Stimulated activated naive B cell treated with anti-CD40 and anti-IgM and Interleukin-4, amounts not matched to agents 10 μg/mL and 1 μg/mL and 100 μg/mL, for 72 hours (primary cell): ENCODE measurements around the gene FOXD1.

Experiments used
- ATAC-seq, 2 donors: fragments of 150-1000 bp; cut with Tn5 transposase; replicated peaks; 2 replicates each; pipeline ENCODE4 v1.10.0; 2021; ENCODE audit warnings: moderate library complexity in 1 of 2
- DNase-seq: peaks from one replicate; pipeline ENCODE4 v3.0.0; 2021
- H3K27ac Mint-ChIP-seq: one replicate; pipeline ENCODE4 v1.8.0; 2022; ENCODE audit warnings: mild to moderate bottlenecking, mixed read lengths
- H3K27me3 Mint-ChIP-seq, 2 donors: one replicate each; pipeline ENCODE4 v1.8.0; 2022; ENCODE audit warnings: mixed read lengths in 2 of 2
- H3K36me3 Mint-ChIP-seq, 2 donors: one replicate each; pipeline ENCODE4 v1.8.0; 2022; ENCODE audit warnings: mixed read lengths in 2 of 2, mild to moderate bottlenecking in 1 of 2
- H3K4me1 Mint-ChIP-seq, 2 donors: one replicate each; pipeline ENCODE4 v1.8.0; 2022; ENCODE audit warnings: mixed read lengths in 2 of 2, mild to moderate bottlenecking in 1 of 2
- H3K4me3 Mint-ChIP-seq, 2 donors: one replicate each; pipeline ENCODE4 v1.8.0; 2022; ENCODE audit warnings: mild to moderate bottlenecking in 2 of 2, mixed read lengths in 2 of 2, moderate library complexity in 1 of 2
- H3K9me3 Mint-ChIP-seq, 2 donors: one replicate each; pipeline ENCODE4 v1.8.0; 2022; ENCODE audit warnings: mixed read lengths in 2 of 2, mild to moderate bottlenecking in 1 of 2

The FOXD1 gene

GRCh38 chr5:73438645-73439470 lies 9.7 kb downstream of the FOXD1 start:
- ATAC-seq: no peak
- no peak for DNase-seq
- Mint-ChIP-seq H3K36me3 (peaks cover 0 to 4% of the 10 kb centered on the region in 2 donors), H3K4me3 (no peak overlapping the region), H3K27me3 (peaks cover 74 to 83% of the 10 kb centered on the region in 2 donors), H3K4me1 (peaks cover 5 to 19% of the 10 kb centered on the region in 2 donors), H3K9me3 (peaks cover 2 to 6% of the 10 kb centered on the region in 2 donors), H3K27ac (no peak overlapping the region)

- no peak overlapping the region for H3K4me3 Mint-ChIP-seq
- peaks cover 76 to 88% of the 10 kb centered on the region in 2 donors for H3K27me3 Mint-ChIP-seq
- peaks cover 2 to 6% of the 10 kb centered on the region in 2 donors for H3K9me3 Mint-ChIP-seq
- H3K4me1 Mint-ChIP-seq: peaks cover 5 to 19% of the 10 kb centered on the region in 2 donors
- no peak overlapping the region for H3K27ac Mint-ChIP-seq
- ATAC-seq: no peak
- peaks cover 0 to 4% of the 10 kb centered on the region in 2 donors for H3K36me3 Mint-ChIP-seq
- no peak for DNase-seq
Measured at GRCh38 chr5:73437777-73438644, 10.6 kb downstream of the FOXD1 start.

- ATAC-seq (no peak), DNase-seq (no peak)
- Mint-ChIP-seq H3K9me3 (peaks cover 0 to 6% of the 10 kb centered on the region in 2 donors), H3K4me3 (peak overlapping the region; percentile 71 to 76), H3K27ac (peak overlapping the region; percentile 76), H3K27me3 (peaks cover 74 to 88% of the 10 kb centered on the region in 2 donors), H3K36me3 (peaks cover 0 to 4% of the 10 kb centered on the region in 2 donors), H3K4me1 (peaks cover 5 to 19% of the 10 kb centered on the region in 2 donors)
Measured at GRCh38 chr5:73437101-73437776, 11.3 kb downstream of the FOXD1 start.

GRCh38 chr5:73436535-73437100 lies 12.0 kb downstream of the FOXD1 start:
- Mint-ChIP-seq H3K27me3 (peaks cover 68 to 85% of the 10 kb centered on the region in 2 donors), H3K27ac (no peak overlapping the region), H3K4me1 (peaks cover 5 to 19% of the 10 kb centered on the region in 2 donors), H3K9me3 (peaks cover 0 to 6% of the 10 kb centered on the region in 2 donors), H3K36me3 (peaks cover 0 to 4% of the 10 kb centered on the region in 2 donors), H3K4me3 (peak overlapping the region; percentile 71 to 76)
- no peak for ATAC-seq
- no peak for DNase-seq

- DNase-seq: no peak
Measured at GRCh38 chr5:73435759-73436534, 12.6 kb downstream of the FOXD1 start.

GRCh38 chr5:73434907-73435306 lies 13.7 kb downstream of the FOXD1 start:
- H3K27ac Mint-ChIP-seq: no peak overlapping the region
- no peaks in the 10 kb centered on the region for H3K36me3 Mint-ChIP-seq
- H3K9me3 Mint-ChIP-seq: no peaks in the 10 kb centered on the region
- H3K27me3 Mint-ChIP-seq: peaks cover 56 to 68% of the 10 kb centered on the region in 2 donors
- ATAC-seq: no peak
- no peak overlapping the region for H3K4me3 Mint-ChIP-seq
- no peak for DNase-seq
- H3K4me1 Mint-ChIP-seq: peaks cover 5 to 19% of the 10 kb centered on the region in 2 donors

More at GRCh38 chr5:73435759-73436534, 12.6 kb downstream of the FOXD1 start:
- H3K27me3 Mint-ChIP-seq: peaks cover 61 to 79% of the 10 kb centered on the region in 2 donors
- H3K9me3 Mint-ChIP-seq: peaks cover 0 to 4% of the 10 kb centered on the region in 2 donors
- peak overlapping the region in 1 of 2 donors; percentile 50 for H3K4me3 Mint-ChIP-seq
- H3K4me1 Mint-ChIP-seq: peaks cover 5 to 19% of the 10 kb centered on the region in 2 donors
- peaks cover 0 to 3% of the 10 kb centered on the region in 2 donors for H3K36me3 Mint-ChIP-seq
- no peak for ATAC-seq
- H3K27ac Mint-ChIP-seq: peak overlapping the region; percentile 71

- DNase-seq: no peak
- H3K4me1 Mint-ChIP-seq: peaks cover 5 to 19% of the 10 kb centered on the region in 2 donors
- H3K27ac Mint-ChIP-seq: no peak overlapping the region
- ATAC-seq: no peak
- no peaks in the 10 kb centered on the region for H3K36me3 Mint-ChIP-seq
- no peak overlapping the region for H3K4me3 Mint-ChIP-seq
- no peaks in the 10 kb centered on the region for H3K9me3 Mint-ChIP-seq
- H3K27me3 Mint-ChIP-seq: peaks cover 56 to 65% of the 10 kb centered on the region in 2 donors
Measured at GRCh38 chr5:73434461-73434860, 14.1 kb downstream of the FOXD1 start.

- Mint-ChIP-seq H3K27me3 (peaks cover 55 to 64% of the 10 kb centered on the region in 2 donors), H3K4me3 (no peak overlapping the region), H3K27ac (no peak overlapping the region), H3K9me3 (no peaks in the 10 kb centered on the region), H3K4me1 (peaks cover 7 to 24% of the 10 kb centered on the region in 2 donors), H3K36me3 (no peaks in the 10 kb centered on the region)
- ATAC-seq: no peak
- DNase-seq: no peak
Measured at GRCh38 chr5:73433982-73434342, 14.6 kb downstream of the FOXD1 start.

- ATAC-seq: no peak
- H3K9me3 Mint-ChIP-seq: no peaks in the 10 kb centered on the region
- peaks cover 56 to 65% of the 10 kb centered on the region in 2 donors for H3K27me3 Mint-ChIP-seq
- no peak overlapping the region for H3K27ac Mint-ChIP-seq
- no peak overlapping the region for H3K4me3 Mint-ChIP-seq
- H3K4me1 Mint-ChIP-seq: peaks cover 8 to 24% of the 10 kb centered on the region in 2 donors
- no peak for DNase-seq
- H3K36me3 Mint-ChIP-seq: no peaks in the 10 kb centered on the region
Measured at GRCh38 chr5:73433272-73433981, 15.2 kb downstream of the FOXD1 start.

GRCh38 chr5:73431204-73431851 lies 17.2 kb downstream of the FOXD1 start:
- no peak for DNase-seq
- H3K27me3 Mint-ChIP-seq: peaks cover 52 to 58% of the 10 kb centered on the region in 2 donors
- H3K9me3 Mint-ChIP-seq: no peaks in the 10 kb centered on the region
- no peaks in the 10 kb centered on the region for H3K36me3 Mint-ChIP-seq
- H3K4me3 Mint-ChIP-seq: no peak overlapping the region
- H3K27ac Mint-ChIP-seq: no peak overlapping the region
- no peak for ATAC-seq
- H3K4me1 Mint-ChIP-seq: peaks cover 3 to 15% of the 10 kb centered on the region in 2 donors

GRCh38 chr5:73426034-73426433 lies 22.5 kb downstream of the FOXD1 start:
- Mint-ChIP-seq H3K4me3 (no peak overlapping the region), H3K9me3 (no peaks in the 10 kb centered on the region), H3K27me3 (peaks cover 56 to 59% of the 10 kb centered on the region in 2 donors), H3K36me3 (no peaks in the 10 kb centered on the region), H3K4me1 (peaks cover 3 to 9% of the 10 kb centered on the region in 2 donors), H3K27ac (no peak overlapping the region)
- DNase-seq (no peak), ATAC-seq (no peak)

- Mint-ChIP-seq H3K27me3 (peaks cover 63 to 71% of the 10 kb centered on the region in 2 donors), H3K27ac (no peak overlapping the region), H3K9me3 (peaks cover 0 to 2% of the 10 kb centered on the region in 2 donors), H3K4me1 (peaks cover 7 to 19% of the 10 kb centered on the region in 2 donors), H3K4me3 (no peak overlapping the region), H3K36me3 (no peaks in the 10 kb centered on the region)
- DNase-seq (no peak), ATAC-seq (no peak)
Measured at GRCh38 chr5:73424556-73424977, 24.0 kb downstream of the FOXD1 start.
